H9 (cell line): ENCODE results near the gene PASK. TPM values are rescaled to one million over a fixed set of nuclear protein-coding genes. Genes with fewer than 3 reads are reported as not detected.

Source experiments
- DNase-seq: peaks from one replicate; pipeline ENCODE4 v3.0.0-alpha.2; 2017
- H2AFZ ChIP-seq: one replicate; pipeline ENCODE4 v1.6.1; 2013; ENCODE audit warnings: mild to moderate bottlenecking, low read length, control low read depth, moderate library complexity
- H2AK5ac ChIP-seq: 2 replicates; pipeline ENCODE4 v1.6.1; 2013; ENCODE audit warnings: low read length, control low read depth, mixed read lengths; ENCODE audit not compliant: insufficient read length
- H2BK120ac ChIP-seq: one replicate; pipeline ENCODE4 v1.6.1; 2013; ENCODE audit warnings: low read depth, mild to moderate bottlenecking, low read length, control low read depth, inconsistent platforms; ENCODE audit not compliant: poor library complexity, severe bottlenecking
- H2BK12ac ChIP-seq: 2 replicates; pipeline ENCODE4 v1.6.1; 2013; ENCODE audit warnings: low read length, control low read depth, mixed read lengths, low read depth; ENCODE audit not compliant: insufficient read length
- H2BK15ac ChIP-seq: 2 replicates; pipeline ENCODE4 v1.6.1; 2013; ENCODE audit warnings: low read depth, low read length, control low read depth
- H2BK20ac ChIP-seq: one replicate; pipeline ENCODE4 v1.6.1; 2013; ENCODE audit warnings: low read depth, mild to moderate bottlenecking, low read length, control low read depth, inconsistent platforms; ENCODE audit not compliant: poor library complexity, severe bottlenecking
- H2BK5ac ChIP-seq: 2 replicates; pipeline ENCODE4 v1.6.1; 2013; ENCODE audit warnings: low read length, control low read depth, mixed read lengths; ENCODE audit not compliant: insufficient read length
- H3K14ac ChIP-seq: 2 replicates; pipeline ENCODE4 v1.6.1; 2013; ENCODE audit warnings: low read length, control low read depth; ENCODE audit not compliant: insufficient read depth
- H3K18ac ChIP-seq: 2 replicates; pipeline ENCODE4 v1.6.1; 2013; ENCODE audit warnings: low read depth, mild to moderate bottlenecking, mixed read lengths, low read length, control low read depth; ENCODE audit not compliant: insufficient read length
- H3K23ac ChIP-seq: 2 replicates; pipeline ENCODE4 v1.6.1; 2013; ENCODE audit warnings: low read length, control low read depth, mixed read lengths, low read depth; ENCODE audit not compliant: insufficient read length
- H3K23me2 ChIP-seq: 2 replicates; pipeline ENCODE4 v1.6.1; 2013; ENCODE audit warnings: low read depth, mild to moderate bottlenecking, mixed read lengths, low read length, control low read depth; ENCODE audit not compliant: insufficient read length, poor library complexity, severe bottlenecking
- H3K27ac ChIP-seq: 2 replicates; pipeline ENCODE4 v1.5.1; 2013; ENCODE audit warnings: low read length, control low read depth, mixed read lengths, low read depth; ENCODE audit not compliant: insufficient read length
- H3K27me3 ChIP-seq: 2 replicates; pipeline ENCODE4 v1.6.1; 2013; ENCODE audit warnings: low read length, control low read depth, inconsistent platforms; ENCODE audit not compliant: insufficient read depth
- H3K4ac ChIP-seq: 2 replicates; pipeline ENCODE4 v1.6.1; 2013; ENCODE audit warnings: low read depth, mild to moderate bottlenecking, control low read depth, inconsistent platforms, low read length, moderate library complexity
- H3K4me1 ChIP-seq: 2 replicates; pipeline ENCODE4 v1.6.1; 2013; ENCODE audit warnings: low read length, control low read depth, inconsistent platforms; ENCODE audit not compliant: insufficient read depth
- H3K4me2 ChIP-seq: 2 replicates; pipeline ENCODE4 v1.6.1; 2013; ENCODE audit warnings: low read length, control low read depth, mixed read lengths; ENCODE audit not compliant: insufficient read length, insufficient read depth
- H3K56ac ChIP-seq: 2 replicates; pipeline ENCODE4 v1.6.1; 2013; ENCODE audit warnings: low read depth, mild to moderate bottlenecking, mixed read lengths, low read length, control low read depth; ENCODE audit not compliant: insufficient read length
- H3K79me1 ChIP-seq: 2 replicates; pipeline ENCODE4 v1.6.1; 2013; ENCODE audit warnings: low read depth, mild to moderate bottlenecking, moderate library complexity, low read length, control low read depth, inconsistent platforms; ENCODE audit not compliant: insufficient read depth, poor library complexity, severe bottlenecking
- H3K79me2 ChIP-seq: 2 replicates; pipeline ENCODE4 v1.6.1; 2013; ENCODE audit warnings: low read length, control low read depth, inconsistent platforms; ENCODE audit not compliant: insufficient read depth
- H3K9ac ChIP-seq: 2 replicates; pipeline ENCODE4 v1.6.1; 2013; ENCODE audit warnings: low read length, control low read depth, mixed read lengths; ENCODE audit not compliant: insufficient read length; ENCODE audit errors: extremely low read depth
- H3K9me3 ChIP-seq: one replicate; pipeline ENCODE4 v1.6.1; 2013; ENCODE audit warnings: low read depth, low read length, inconsistent platforms; ENCODE audit not compliant: control insufficient read depth
- H3T11ph ChIP-seq: one replicate; pipeline ENCODE4 v1.6.1; 2013; ENCODE audit warnings: mild to moderate bottlenecking, low read length, control low read depth, inconsistent platforms
- H4K20me1 ChIP-seq: one replicate; pipeline ENCODE4 v1.6.1; 2013; ENCODE audit not compliant: control insufficient read depth, insufficient read length, insufficient read depth
- H4K5ac ChIP-seq: 2 replicates; pipeline ENCODE4 v1.6.1; 2013; ENCODE audit warnings: low read depth, mild to moderate bottlenecking, mixed read lengths, low read length, control low read depth; ENCODE audit not compliant: insufficient read length
- H4K8ac ChIP-seq: replicated peaks from 2 replicates; pipeline ENCODE4 v1.6.1; 2013; ENCODE audit warnings: low read length, control low read depth, mixed read lengths, low read depth; ENCODE audit not compliant: insufficient read length
- H4K91ac ChIP-seq: 2 replicates; pipeline ENCODE4 v1.6.1; 2013; ENCODE audit warnings: low read depth, mild to moderate bottlenecking, moderate library complexity, mixed read lengths, low read length, control low read depth; ENCODE audit not compliant: insufficient read length
- H3K27ac Mint-ChIP-seq, 3 experiments: 2 replicates in 2 of 3; 3 replicates in 1 of 3; pipeline ENCODE4 v1.8.0; 2020 to 2021; ENCODE audit warnings: mixed read lengths in 3 of 3, mild to moderate bottlenecking in 1 of 3, moderate library complexity in 1 of 3
- H3K27me3 Mint-ChIP-seq: 2 replicates; pipeline ENCODE4 v1.8.0; 2021; ENCODE audit warnings: low read depth, mild to moderate bottlenecking, moderate library complexity, mixed read lengths
- H3K36me3 Mint-ChIP-seq, 3 experiments: 2 replicates in 2 of 3; 3 replicates in 1 of 3; pipeline ENCODE4 v1.8.0; 2020 to 2021; ENCODE audit warnings: low read depth in 3 of 3, mixed read lengths in 3 of 3; ENCODE audit not compliant: insufficient read depth in 1 of 3
- H3K4me1 Mint-ChIP-seq, 2 experiments: 2 replicates each; pipeline ENCODE4 v1.8.0; 2020; ENCODE audit warnings: mixed read lengths in 2 of 2
- H3K4me3 Mint-ChIP-seq, 2 experiments: 2 replicates in 1 of 2; 3 replicates in 1 of 2; pipeline ENCODE4 v1.8.0; 2020 to 2021; ENCODE audit warnings: mild to moderate bottlenecking in 2 of 2, mixed read lengths in 2 of 2, moderate library complexity in 1 of 2
- H3K9me3 Mint-ChIP-seq, 2 experiments: 2 replicates in 1 of 2; 3 replicates in 1 of 2; pipeline ENCODE4 v1.8.0; 2020; ENCODE audit warnings: mild to moderate bottlenecking in 2 of 2, mixed read lengths in 2 of 2, moderate library complexity in 1 of 2
- WGBS: extraction: QIAGEN DNeasy Blood & Tissue Kit; methylation state at CpG from one replicate; pipeline ENCODE4 v1.1.7; 2013; ENCODE audit warnings: missing lambda C conversion rate, low lambda C conversion rate, mixed read lengths; ENCODE audit not compliant: insufficient read length; ENCODE audit errors: extremely low coverage; 5-methylcytosine and 5-hydroxymethylcytosine counted together
- total RNA-seq: library from RNA; stranded (reverse); gene quantifications from 2 replicates; pipeline ENCODE4 v1.2.1, GENCODE V29; 2021
- TF ChIP-seq, protein P1 (sequence below): fragments of 200-600 bp; sonication (generic); conservative IDR thresholded peaks from 3 replicates; pipeline ENCODE4 v1.8.0; 2021; ENCODE audit warnings: antibody characterized with exemption, mild to moderate bottlenecking

Gene PASK
- total RNA-seq, 1 experiment from 2014 or later, result 68.0 TPM

DNA sequence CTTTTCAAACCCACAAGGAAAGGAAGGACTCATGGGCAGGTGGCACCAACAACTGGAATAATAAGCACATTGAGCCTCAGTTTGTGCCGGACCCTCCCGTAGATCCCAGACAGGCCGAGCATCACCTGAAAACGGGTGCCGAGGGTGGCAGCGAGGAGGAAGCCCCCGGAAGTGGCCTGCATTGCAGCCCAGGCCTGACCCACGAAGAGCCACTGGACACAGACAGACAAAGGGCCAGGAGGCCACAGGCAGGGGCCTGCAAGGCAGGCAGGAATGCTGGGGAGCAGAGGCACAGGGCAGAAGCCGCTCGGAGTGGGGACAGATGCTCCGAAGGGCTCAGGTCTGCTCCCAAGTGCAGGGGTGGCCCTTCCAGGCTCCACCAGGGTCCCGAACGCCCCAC is 78.9 kb downstream of the PASK start:
- Histone ChIP-seq H4K8ac (no peak overlapping the region), H3K56ac (no peak overlapping the region), H2BK120ac (no peak overlapping the region), H3K23ac (no peak overlapping the region), H4K91ac (no peak overlapping the region), H3K9ac (no peak overlapping the region), H3K27me3 (no peaks in the 10 kb centered on the region), H3K4ac (no peak overlapping the region), H3K4me2 (no peak overlapping the region), H3K79me1 (no peaks in the 10 kb centered on the region), H2BK20ac (no peak overlapping the region), H3K27ac (no peak overlapping the region), H3K23me2 (no peaks in the 10 kb centered on the region), H2BK5ac (no peak overlapping the region), H3T11ph (no peak overlapping the region), H4K20me1 (no peaks in the 10 kb centered on the region), H3K18ac (no peak overlapping the region), H2BK15ac (no peak overlapping the region), H3K9me3 (no peaks in the 10 kb centered on the region), H2AK5ac (no peak overlapping the region), H4K5ac (no peak overlapping the region), H3K4me1 (no peaks in the 10 kb centered on the region), H2BK12ac (no peak overlapping the region), H2AFZ (no peak overlapping the region), H3K14ac (no peak overlapping the region), H3K79me2 (no peaks in the 10 kb centered on the region)
- Mint-ChIP-seq H3K4me3 (no peak overlapping the region; a peak in 1 of 5 replicates), H3K27me3 (no peaks in the 10 kb centered on the region; the same call in 1 of the 2 replicates), H3K36me3 (peaks cover 0 to 2% (median 0%) of the 10 kb centered on the region in 3 experiments; a peak in 1 of 7 replicates), H3K9me3 (no peaks in the 10 kb centered on the region), H3K27ac (no peak overlapping the region), H3K4me1 (peaks cover 2 to 5% of the 10 kb centered on the region in 2 experiments; a peak in 3 of 4 replicates)
- TF ChIP-seq, protein P1, sequence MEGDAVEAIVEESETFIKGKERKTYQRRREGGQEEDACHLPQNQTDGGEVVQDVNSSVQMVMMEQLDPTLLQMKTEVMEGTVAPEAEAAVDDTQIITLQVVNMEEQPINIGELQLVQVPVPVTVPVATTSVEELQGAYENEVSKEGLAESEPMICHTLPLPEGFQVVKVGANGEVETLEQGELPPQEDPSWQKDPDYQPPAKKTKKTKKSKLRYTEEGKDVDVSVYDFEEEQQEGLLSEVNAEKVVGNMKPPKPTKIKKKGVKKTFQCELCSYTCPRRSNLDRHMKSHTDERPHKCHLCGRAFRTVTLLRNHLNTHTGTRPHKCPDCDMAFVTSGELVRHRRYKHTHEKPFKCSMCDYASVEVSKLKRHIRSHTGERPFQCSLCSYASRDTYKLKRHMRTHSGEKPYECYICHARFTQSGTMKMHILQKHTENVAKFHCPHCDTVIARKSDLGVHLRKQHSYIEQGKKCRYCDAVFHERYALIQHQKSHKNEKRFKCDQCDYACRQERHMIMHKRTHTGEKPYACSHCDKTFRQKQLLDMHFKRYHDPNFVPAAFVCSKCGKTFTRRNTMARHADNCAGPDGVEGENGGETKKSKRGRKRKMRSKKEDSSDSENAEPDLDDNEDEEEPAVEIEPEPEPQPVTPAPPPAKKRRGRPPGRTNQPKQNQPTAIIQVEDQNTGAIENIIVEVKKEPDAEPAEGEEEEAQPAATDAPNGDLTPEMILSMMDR, result no peak
- no peak for DNase-seq
- WGBS, result no CpG with 5 or more reads among the region's 13 CpGs
